GM18868 (cell line): ENCODE measurements around the gene ZBTB47.

Experiments used
- ATAC-seq: cut with Tn5 transposase; IDR thresholded peaks from one replicate; pipeline ENCODE4 v1.9.1; 2021; ENCODE audit warnings: mild to moderate bottlenecking, moderate library complexity; ENCODE audit not compliant: unreplicated experiment

ZBTB47 gene

GRCh38 chr3:42652611-42653302 is 740 bp upstream of the ZBTB47 start:
- ATAC-seq, result peak; percentile 63

- ATAC-seq, result no peak
Observed at GRCh38 chr3:42653303-42653559, 266 bp upstream of the ZBTB47 start.

- ATAC-seq, result peak; percentile 32
Observed at GRCh38 chr3:42654331-42655201, 1.1 kb downstream of the ZBTB47 start.

- ATAC-seq, result no peak
Observed at GRCh38 chr3:42655331-42655888, 1.9 kb downstream of the ZBTB47 start.

- ATAC-seq, result no peak
Observed at GRCh38 chr3:42655980-42656679, 2.6 kb downstream of the ZBTB47 start.

GRCh38 chr3:42656680-42657610 is 3.4 kb downstream of the ZBTB47 start:
- ATAC-seq, result no peak

- no peak for ATAC-seq
Observed at GRCh38 chr3:42657675-42658074, 4.2 kb downstream of the ZBTB47 start.

GRCh38 chr3:42658091-42658770 is 4.7 kb downstream of the ZBTB47 start:
- no peak for ATAC-seq

- ATAC-seq, result no peak
Observed at GRCh38 chr3:42658771-42659390, 5.4 kb downstream of the ZBTB47 start.

GRCh38 chr3:42659451-42660130 is 6.1 kb downstream of the ZBTB47 start:
- no peak for ATAC-seq

GRCh38 chr3:42660131-42660715 is 6.7 kb downstream of the ZBTB47 start:
- no peak for ATAC-seq

- no peak for ATAC-seq
Observed at GRCh38 chr3:42660898-42661297, 7.4 kb downstream of the ZBTB47 start.

GRCh38 chr3:42661593-42662022 is 8.1 kb downstream of the ZBTB47 start:
- ATAC-seq, result no peak

- ATAC-seq, result no peak
Observed at GRCh38 chr3:42662037-42662812, 8.7 kb downstream of the ZBTB47 start.

GRCh38 chr3:42662813-42663535 is 9.5 kb downstream of the ZBTB47 start:
- no peak for ATAC-seq

GRCh38 chr3:42663581-42664437 is 10.3 kb downstream of the ZBTB47 start:
- ATAC-seq, result peak; percentile 51
